PFSK-1 (cell line): ENCODE data around the gene RNF20.

ENCODE experiments used
- FOXP2 ChIP-seq: optimal IDR thresholded peaks from 2 replicates; pipeline ENCODE3; 2011; ENCODE audit warnings: borderline replicate concordance, control low read depth, inconsistent platforms; ENCODE audit not compliant: insufficient read depth; ENCODE audit errors: extremely low read length, extremely low read depth
- POLR2AphosphoS5 ChIP-seq: IDR thresholded peaks from 2 replicates; pipeline ENCODE4 v1.6.1; 2012; ENCODE audit warnings: low read depth, mild to moderate bottlenecking, control low read depth, low read length, moderate library complexity
- REST ChIP-seq, 2 experiments: IDR thresholded peaks; 2 replicates each; pipeline versions ENCODE4 v1.6.1 to v1.8.0; 2011 to 2012; ENCODE audit warnings: low read depth in 2 of 2, low read length in 2 of 2, control low read depth in 1 of 2, inconsistent platforms in 1 of 2, mild to moderate bottlenecking in 1 of 2, moderate library complexity in 1 of 2; ENCODE audit not compliant: insufficient read depth in 1 of 2
- SIN3A ChIP-seq: IDR thresholded peaks from 2 replicates; pipeline ENCODE4 v1.6.1; 2012; ENCODE audit warnings: mild to moderate bottlenecking, low read length, moderate library complexity, borderline replicate concordance; ENCODE audit not compliant: insufficient read depth
- TAF1 ChIP-seq: IDR thresholded peaks from 2 replicates; pipeline ENCODE4 v1.6.1; 2012; ENCODE audit warnings: low read length, control low read depth, borderline replicate concordance; ENCODE audit not compliant: insufficient read depth

The RNF20 gene

GRCh38 chr9:101561740-101562139, 28.1 kb downstream of the RNF20 start:
- TF ChIP-seq TAF1 (no peak), POLR2AphosphoS5 (no peak), REST (IDR thresholded peaks at IDR 0.05; ENCODE audit: insufficient read depth in 1 of 2, low read depth in 2 of 2, low read length in 2 of 2) (no peak), FOXP2 (no peak), SIN3A (no peak)

GRCh38 chr9:101562966-101563365, 29.3 kb downstream of the RNF20 start:
- TF ChIP-seq FOXP2, result no peak
- no peak for TF ChIP-seq SIN3A
- no peak for TF ChIP-seq POLR2AphosphoS5
- TF ChIP-seq TAF1, result no peak
- TF ChIP-seq REST (IDR thresholded peaks at IDR 0.05; ENCODE audit: insufficient read depth in 1 of 2, low read depth in 2 of 2, low read length in 2 of 2), result no peak

- TF ChIP-seq POLR2AphosphoS5 (no peak), TAF1 (no peak)
Measured at GRCh38 chr9:101564252-101564651, 30.6 kb downstream of the RNF20 start.

GRCh38 chr9:101566904-101567724, 33.5 kb downstream of the RNF20 start:
- TF ChIP-seq FOXP2, result no peak
- no peak for TF ChIP-seq SIN3A
- no peak for TF ChIP-seq TAF1
- TF ChIP-seq POLR2AphosphoS5, result no peak
- no peak for TF ChIP-seq REST (IDR thresholded peaks at IDR 0.05; ENCODE audit: insufficient read depth in 1 of 2, low read depth in 2 of 2, low read length in 2 of 2)

GRCh38 chr9:101567725-101568350, 34.2 kb downstream of the RNF20 start:
- TF ChIP-seq FOXP2, result no peak
- TF ChIP-seq REST (IDR thresholded peaks at IDR 0.05; ENCODE audit: insufficient read depth in 1 of 2, low read depth in 2 of 2, low read length in 2 of 2), result no peak
- no peak for TF ChIP-seq SIN3A
- no peak for TF ChIP-seq POLR2AphosphoS5
- TF ChIP-seq TAF1, result no peak
